H1 (cell line): Measurements from ENCODE around the gene CCNY. TPM values are rescaled to one million over a fixed set of nuclear protein-coding genes. Genes with fewer than 3 reads are reported as not detected.
"Not testable (repeated sequence)": the region's sequence is repeated elsewhere in the genome, so short reads cannot be mapped to it uniquely, and the experiment has no call there.

ENCODE experiments used
- CTCF ChIA-PET: fragments of 300-600 bp; sonication (Branson Sonifier 250); formaldehyde crosslinking; loops from one replicate; lab custom pipeline; 2021; ENCODE audit not compliant: partially characterized antibody; lab: Charles Lee
- POLR2A ChIA-PET: fragments of 300-600 bp; sonication (Branson Sonifier 250); formaldehyde crosslinking; loops from one replicate; lab custom pipeline; 2021; ENCODE audit warnings: inconsistent platforms; ENCODE audit not compliant: partially characterized antibody; lab: Charles Lee
- DNase-seq, 2 experiments: peaks; one replicate each; pipeline versions ENCODE4 v3.0.0 to v3.0.0-alpha.2; 2010 to 2022; ENCODE audit warnings: low spot score in 2 of 2, low read depth in 1 of 2, mixed read lengths in 1 of 2
- FAIRE-seq: peaks from 2 replicates; lab custom pipeline; 2011; peaks lifted over from hg19 to GRCh38; lab: Jason Lieb, UNC
- H2AFZ ChIP-seq: 2 replicates; pipeline ENCODE4 v1.8.1; 2012; ENCODE audit warnings: low read length, inconsistent platforms
- H2AK5ac ChIP-seq: 2 replicates; pipeline ENCODE4 v1.6.1; 2013; ENCODE audit warnings: low read depth, low read length
- H2BK120ac ChIP-seq: replicated peaks from 2 replicates; pipeline ENCODE3; 2013; ENCODE audit warnings: low read depth, low read length, inconsistent platforms
- H2BK12ac ChIP-seq: 2 replicates; pipeline ENCODE4 v1.6.1; 2013; ENCODE audit warnings: low read depth, low read length
- H2BK15ac ChIP-seq: 2 replicates; pipeline ENCODE4 v1.6.1; 2013; ENCODE audit warnings: low read length
- H2BK20ac ChIP-seq: 2 replicates; pipeline ENCODE4 v1.6.1; 2013; ENCODE audit warnings: low read length
- H2BK5ac ChIP-seq: 2 replicates; pipeline ENCODE4 v1.6.1; 2013; ENCODE audit warnings: low read depth, low read length
- H3K14ac ChIP-seq: 2 replicates; pipeline ENCODE4 v1.6.1; 2013; ENCODE audit warnings: inconsistent platforms; ENCODE audit not compliant: insufficient read length
- H3K18ac ChIP-seq: 2 replicates; pipeline ENCODE4 v1.6.1; 2013; ENCODE audit warnings: low read length; ENCODE audit errors: extremely low read depth
- H3K23ac ChIP-seq: 2 replicates; pipeline ENCODE4 v1.6.1; 2013; ENCODE audit warnings: inconsistent platforms; ENCODE audit not compliant: insufficient read length
- H3K23me2 ChIP-seq: 2 replicates; pipeline ENCODE4 v1.6.1; 2013; ENCODE audit warnings: low read depth, low read length
- H3K27ac ChIP-seq: 2 replicates; pipeline ENCODE4 v1.6.1; 2011; ENCODE audit warnings: low read depth, low read length, inconsistent platforms
- H3K27me3 ChIP-seq, 4 experiments: replicated peaks in 1 of 4; 1 replicate in 1 of 4; 2 replicates in 3 of 4; pipeline versions ENCODE4 v1.6.1 to v1.8.1; 2011 to 2013; ENCODE audit warnings: low read length in 3 of 4, mild to moderate bottlenecking in 3 of 4, inconsistent platforms in 2 of 4, mixed read lengths in 2 of 4, moderate library complexity in 1 of 4; ENCODE audit not compliant: control insufficient read depth in 3 of 4, insufficient read depth in 3 of 4; ENCODE audit errors: extremely low read depth in 1 of 4
- H3K36me3 ChIP-seq, 4 experiments: 2 replicates each; pipeline versions ENCODE4 v1.6.1 to v1.8.1; 2011 to 2013; ENCODE audit warnings: mild to moderate bottlenecking in 4 of 4, low read length in 3 of 4, moderate library complexity in 2 of 4, control low read depth in 1 of 4, inconsistent platforms in 1 of 4; ENCODE audit not compliant: insufficient read depth in 4 of 4, control insufficient read depth in 2 of 4
- H3K4ac ChIP-seq: replicated peaks from 2 replicates; pipeline ENCODE3; 2013; ENCODE audit warnings: low read length, low read depth, mixed read lengths, inconsistent platforms; ENCODE audit not compliant: insufficient read length
- H3K4me1 ChIP-seq, 4 experiments: replicated peaks in 1 of 4; 1 replicate in 1 of 4; 2 replicates in 3 of 4; pipeline versions ENCODE4 v1.6.1 to v1.8.1; 2011 to 2013; ENCODE audit warnings: low read length in 3 of 4, inconsistent platforms in 2 of 4, mixed read lengths in 1 of 4; ENCODE audit not compliant: insufficient read depth in 4 of 4, control insufficient read depth in 3 of 4
- H3K4me2 ChIP-seq, 2 experiments: 2 replicates each; pipeline versions ENCODE4 v1.6.1 to v1.8.1; 2011 to 2013; ENCODE audit warnings: low read depth in 2 of 2, low read length in 2 of 2, control low read depth in 1 of 2, inconsistent platforms in 1 of 2, mild to moderate bottlenecking in 1 of 2; ENCODE audit not compliant: insufficient read depth in 1 of 2
- H3K4me3 ChIP-seq, 4 experiments: fragments of 200-600, 300-600 bp in 1 of 4; sonication (generic), shearing (Covaris generic), sonication (Bioruptor Twin) in 1 of 4; 2 replicates each; pipeline versions ENCODE4 v1.5.1 to v1.8.1; 2011 to 2016; ENCODE audit warnings: low read length in 4 of 4, low read depth in 3 of 4, control low read depth in 2 of 4, inconsistent platforms in 2 of 4, mild to moderate bottlenecking in 2 of 4, mixed read lengths in 1 of 4, moderate library complexity in 1 of 4; ENCODE audit not compliant: insufficient read depth in 2 of 4; ENCODE audit errors: extremely low read depth in 1 of 4
- H3K56ac ChIP-seq: replicated peaks from 2 replicates; pipeline ENCODE3; 2013; ENCODE audit warnings: low read depth, mild to moderate bottlenecking, mixed read lengths, low read length, inconsistent platforms; ENCODE audit not compliant: insufficient read length
- H3K79me1 ChIP-seq: 2 replicates; pipeline ENCODE4 v1.6.1; 2013; ENCODE audit warnings: low read depth, low read length, control low read depth
- H3K79me2 ChIP-seq, 2 experiments: 2 replicates each; pipeline versions ENCODE4 v1.6.1 to v1.8.1; 2012 to 2013; ENCODE audit warnings: low read length in 2 of 2, mild to moderate bottlenecking in 2 of 2, inconsistent platforms in 1 of 2; ENCODE audit not compliant: insufficient read depth in 2 of 2, control insufficient read depth in 1 of 2
- H3K9ac ChIP-seq, 4 experiments: replicated peaks in 1 of 4; 1 replicate in 1 of 4; 2 replicates in 3 of 4; pipeline versions ENCODE4 v1.6.1 to v1.8.1; 2011 to 2013; ENCODE audit warnings: low read depth in 3 of 4, low read length in 3 of 4, control low read depth in 2 of 4, mild to moderate bottlenecking in 2 of 4, moderate library complexity in 2 of 4, inconsistent platforms in 1 of 4; ENCODE audit errors: extremely low read depth in 1 of 4
- H3K9me3 ChIP-seq, 2 experiments: 2 replicates each; pipeline versions ENCODE4 v1.6.1 to v1.8.1; 2012 to 2013; ENCODE audit warnings: mild to moderate bottlenecking in 2 of 2, moderate library complexity in 2 of 2, control low read depth in 1 of 2, inconsistent platforms in 1 of 2, low read depth in 1 of 2, low read length in 1 of 2, mixed read lengths in 1 of 2; ENCODE audit not compliant: insufficient read depth in 2 of 2
- H4K20me1 ChIP-seq, 2 experiments: replicated peaks in 1 of 2; 2 replicates each; pipeline versions ENCODE3 to v1.8.1; 2011 to 2013; ENCODE audit warnings: inconsistent platforms in 2 of 2, low read length in 2 of 2, mild to moderate bottlenecking in 1 of 2; ENCODE audit not compliant: insufficient read depth in 2 of 2, control insufficient read depth in 1 of 2
- H4K5ac ChIP-seq: 2 replicates; pipeline ENCODE4 v1.6.1; 2013; ENCODE audit warnings: low read length, low read depth, mixed read lengths, inconsistent platforms; ENCODE audit not compliant: insufficient read length
- H4K8ac ChIP-seq: 2 replicates; pipeline ENCODE4 v1.8.0; 2013; ENCODE audit warnings: mild to moderate bottlenecking, moderate library complexity, low read length, inconsistent platforms; ENCODE audit not compliant: insufficient read depth; ENCODE audit errors: extremely low read depth
- H4K91ac ChIP-seq: replicated peaks from 2 replicates; pipeline ENCODE3; 2013; ENCODE audit warnings: low read length, mixed read lengths, inconsistent platforms; ENCODE audit not compliant: insufficient read length
- WGBS, 2 experiments: shearing (Covaris generic) in 1 of 2; methylation state at CpG; one replicate each; pipeline versions ENCODE4 v1.1.6 to v1.1.7; 2013 to 2015; ENCODE audit warnings: low lambda C conversion rate in 2 of 2, mixed read lengths in 2 of 2, inconsistent platforms in 1 of 2, low coverage in 1 of 2, missing lambda C conversion rate in 1 of 2; ENCODE audit not compliant: insufficient replicate concordance in 2 of 2, insufficient coverage in 1 of 2, insufficient read length in 1 of 2; ENCODE audit errors: extremely low coverage in 1 of 2, missing lambda C conversion rate in 1 of 2; 5-methylcytosine and 5-hydroxymethylcytosine counted together
- polyA plus RNA-seq, 7 experiments: library from polyadenylated mRNA; depleted of rRNA in 3 of 7; stranded (reverse) in 5 of 7; unstranded in 2 of 7; fragments of >200 nt in 5 of 7; fragments of 200-250 nt in 2 of 7; gene quantifications; 1 replicate in 5 of 7; 2 replicates in 1 of 7; 4 replicates in 1 of 7; pipeline versions ENCODE4 v1.2.1 to v1.2.3, GENCODE V29; 2011 to 2013; ENCODE audit warnings: missing spikeins in 2 of 7, mixed read lengths in 2 of 7
- total RNA-seq: library from RNA; stranded (reverse); fragmentation: NEBNext Ultra II Directional; extraction: Animal tissue kit (Norgen Biotek cat#: 25700); gene quantifications from 2 replicates; pipeline ENCODE4 v1.2.1, GENCODE V29; 2021

The CCNY gene
- total and polyA plus RNA-seq, 2 of the 8 experiments (the other 6 are each of a cell fraction or from before 2014, with no cell fraction given): 25.3 to 68.2 TPM

- H3K9me3 ChIP-seq, H3K79me1 ChIP-seq, H3K23ac ChIP-seq, H3K14ac ChIP-seq, H2BK20ac ChIP-seq, H3K79me2 ChIP-seq, H4K5ac ChIP-seq, H3K9ac ChIP-seq, H3K4me2 ChIP-seq, H4K8ac ChIP-seq, H2BK5ac ChIP-seq, H2BK120ac ChIP-seq, H2BK12ac ChIP-seq, H3K56ac ChIP-seq, H3K4ac ChIP-seq, POLR2A ChIA-PET, DNase-seq, H4K91ac ChIP-seq, H2AFZ ChIP-seq, H3K18ac ChIP-seq, H3K4me3 ChIP-seq, H3K27ac ChIP-seq, H3K27me3 ChIP-seq, H3K23me2 ChIP-seq, FAIRE-seq, H4K20me1 ChIP-seq, H3K36me3 ChIP-seq, H2BK15ac ChIP-seq, H3K4me1 ChIP-seq, H2AK5ac ChIP-seq: not testable (repeated sequence)
- 93% methylated on average over 1 of the region's 1 CpG; no CpG with 5 or more reads in 1 of the 2 experiments for WGBS, 2 experiments
- CTCF ChIA-PET: interaction anchor here (0.7 to 1.3 kb wide), 5 partner anchors 14 to 293 kb away, joined by 3 to 4 read pairs (median 3); no protein-coding TSS in a partner anchor
Observed at GRCh38 chr10:35518187-35518586, 181.9 kb downstream of the CCNY start.
